ENCODE measurements around the gene PUM2. TPM values are rescaled to one million over a fixed set of nuclear protein-coding genes. Genes with fewer than 3 reads are reported as not detected.

Gene PUM2
- total and polyA plus RNA-seq, 2 of the 8 experiments (the other 6 are each of a cell fraction or from before 2014, with no cell fraction given): 46.6 to 114 TPM

Small RNAs within 50 kb of the gene (small RNA-seq; reads per million reads assigned to genes)
- not detected for gene RNU7-113P (ENCODE audit: insufficient read depth)

Other genes starting within 250 kb of the PUM2 start
- gene SDC1, start 125.7 kb downstream of the PUM2 start, total RNA-seq (2021; fragmentation: NEBNext Ultra II Directional; extraction: Animal tissue kit (Norgen Biotek cat#: 25700)): 45.3 and 46.3 TPM in 2 replicates
- gene SDC1, start 125.7 kb downstream of the PUM2 start, polyA plus RNA-seq (2011; rRNA removed): 71.4 and 73.3 TPM in 2 replicates
- 9.5 and 13.5 TPM in 2 replicates for gene RHOB, start 96.2 kb upstream of the PUM2 start, total RNA-seq (2021; fragmentation: NEBNext Ultra II Directional; extraction: Animal tissue kit (Norgen Biotek cat#: 25700))
- 9.3 and 17.8 TPM in 2 replicates for gene RHOB, start 96.2 kb upstream of the PUM2 start, polyA plus RNA-seq (2011; rRNA removed)

Measured in H1 (cell line).